ENCODE data around the gene ATP2A3. TPM values are rescaled to one million over a fixed set of nuclear protein-coding genes. Genes with fewer than 3 reads are reported as not detected.

Gene ATP2A3
- total and polyA plus RNA-seq, 10 donors, result 103 to 240 (median 194) TPM

GRCh38 chr17:3944485-3945388 is 19.5 kb downstream of the ATP2A3 start:
- intact Hi-C loops (cut with DNase I; ENCODE audit: low total_unique reads), result no loop called here
- TF ChIP-seq POLR2A (IDR thresholded peaks at IDR 0.05), result no peak
- TF ChIP-seq, protein P1, sequence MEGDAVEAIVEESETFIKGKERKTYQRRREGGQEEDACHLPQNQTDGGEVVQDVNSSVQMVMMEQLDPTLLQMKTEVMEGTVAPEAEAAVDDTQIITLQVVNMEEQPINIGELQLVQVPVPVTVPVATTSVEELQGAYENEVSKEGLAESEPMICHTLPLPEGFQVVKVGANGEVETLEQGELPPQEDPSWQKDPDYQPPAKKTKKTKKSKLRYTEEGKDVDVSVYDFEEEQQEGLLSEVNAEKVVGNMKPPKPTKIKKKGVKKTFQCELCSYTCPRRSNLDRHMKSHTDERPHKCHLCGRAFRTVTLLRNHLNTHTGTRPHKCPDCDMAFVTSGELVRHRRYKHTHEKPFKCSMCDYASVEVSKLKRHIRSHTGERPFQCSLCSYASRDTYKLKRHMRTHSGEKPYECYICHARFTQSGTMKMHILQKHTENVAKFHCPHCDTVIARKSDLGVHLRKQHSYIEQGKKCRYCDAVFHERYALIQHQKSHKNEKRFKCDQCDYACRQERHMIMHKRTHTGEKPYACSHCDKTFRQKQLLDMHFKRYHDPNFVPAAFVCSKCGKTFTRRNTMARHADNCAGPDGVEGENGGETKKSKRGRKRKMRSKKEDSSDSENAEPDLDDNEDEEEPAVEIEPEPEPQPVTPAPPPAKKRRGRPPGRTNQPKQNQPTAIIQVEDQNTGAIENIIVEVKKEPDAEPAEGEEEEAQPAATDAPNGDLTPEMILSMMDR (IDR thresholded peaks at IDR 0.05 in 8 of 11, conservative IDR thresholded peaks at IDR 0.05 in 3 of 11), result no peak
- peak in 2 of 3 donors; percentile 44 to 49 for TF ChIP-seq POLR2AphosphoS5 (IDR thresholded peaks at IDR 0.05)
- DNase-seq, result peak; percentile 83
- Histone ChIP-seq H3K9me3 (no peaks in the 10 kb centered on the region), H3K27me3 (replicated peaks in 1 of 7) (no peaks in the 10 kb centered on the region), H3K27ac (peak overlapping the region in 5 of 8 donors; percentile 4 to 55 (median 34)), H3K4me1 (peaks cover 0 to 16% (median 2%) of the 10 kb centered on the region in 6 donors), H3K4me3 (peak overlapping the region in 7 of 8 donors; percentile 5 to 64 (median 33)), H3K36me3 (peaks cover 0 to 100% (median 98%) of the 10 kb centered on the region in 6 donors)
- 54 to 75% (median 60%) methylated on average over 34 to 68 of the region's 68 CpGs for WGBS, 5 donors

GRCh38 chr17:3943240-3943891 is 20.9 kb downstream of the ATP2A3 start:
- no peaks in the 10 kb centered on the region for H3K9me3 ChIP-seq
- H3K27ac ChIP-seq, result no peak overlapping the region
- H3K4me1 ChIP-seq, result peaks cover 0 to 16% (median 2%) of the 10 kb centered on the region in 6 donors
- intact Hi-C loops (cut with DNase I; ENCODE audit: low total_unique reads), result no loop called here
- H3K36me3 ChIP-seq, result peaks cover 0 to 100% (median 93%) of the 10 kb centered on the region in 6 donors
- no peak for TF ChIP-seq POLR2A (IDR thresholded peaks at IDR 0.05)
- TF ChIP-seq, protein P1 (IDR thresholded peaks at IDR 0.05 in 8 of 11, conservative IDR thresholded peaks at IDR 0.05 in 3 of 11), result no peak
- peak in 1 of 3 donors; percentile 43 for TF ChIP-seq POLR2AphosphoS5 (IDR thresholded peaks at IDR 0.05)
- no peak overlapping the region for H3K4me3 ChIP-seq
- DNase-seq, result no peak
- H3K27me3 ChIP-seq (replicated peaks in 1 of 7), result no peaks in the 10 kb centered on the region
- WGBS, 5 donors, result 87 to 91% (median 87%) methylated on average over 23 of the region's 23 CpGs

DNA sequence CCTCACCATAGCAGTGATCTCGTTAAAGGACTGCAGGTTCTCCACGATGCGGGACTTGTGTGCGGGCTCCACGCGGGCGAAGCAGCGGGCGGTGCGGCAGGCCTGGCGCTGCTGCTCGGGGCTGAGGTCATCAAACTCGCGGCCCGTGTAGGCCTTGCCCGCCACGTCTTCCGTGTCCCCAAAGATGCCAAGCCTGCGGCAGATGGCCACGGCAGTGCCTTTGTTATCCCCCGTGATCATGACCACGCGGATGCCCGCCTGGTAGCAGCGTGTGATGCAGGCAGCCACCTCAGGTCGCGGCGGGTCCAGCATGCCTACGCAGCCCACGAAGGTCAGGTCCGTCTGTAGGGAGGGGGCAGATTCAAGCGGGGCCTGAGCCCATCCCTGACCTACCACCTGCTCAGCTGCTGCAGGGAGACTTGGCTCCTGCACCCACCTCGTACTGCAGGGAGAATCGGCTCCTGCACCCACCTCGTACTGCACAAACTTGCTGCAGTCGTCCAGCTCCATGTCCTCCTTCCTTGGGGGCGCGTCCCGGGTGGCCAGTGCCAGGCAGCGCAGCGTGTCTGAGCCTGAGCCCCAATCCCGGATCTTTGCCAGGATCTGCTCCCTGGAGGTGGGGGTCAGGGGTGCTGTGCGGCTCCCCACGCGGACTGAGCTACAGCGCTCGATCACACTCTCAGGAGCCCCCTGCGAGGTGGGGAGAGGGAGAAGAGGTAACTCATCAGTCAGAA is 23.1 kb downstream of the ATP2A3 start:
- TF ChIP-seq POLR2AphosphoS5 (IDR thresholded peaks at IDR 0.05) (peak in 2 of 3 donors; percentile 13 to 70), POLR2A (IDR thresholded peaks at IDR 0.05) (no peak)
- TF ChIP-seq, protein P1 (IDR thresholded peaks at IDR 0.05 in 8 of 11, conservative IDR thresholded peaks at IDR 0.05 in 3 of 11), result no peak
- Histone ChIP-seq H3K27ac (no peak overlapping the region), H3K36me3 (peaks cover 0 to 100% (median 93%) of the 10 kb centered on the region in 6 donors), H3K4me3 (no peak overlapping the region), H3K27me3 (replicated peaks in 1 of 7) (no peaks in the 10 kb centered on the region), H3K9me3 (no peaks in the 10 kb centered on the region), H3K4me1 (peaks cover 0 to 16% (median 2%) of the 10 kb centered on the region in 6 donors)
- intact Hi-C loops (cut with DNase I; ENCODE audit: low total_unique reads), result no loop called here
- peak; percentile 71 for DNase-seq
- WGBS, 5 donors, result 95 to 97% (median 96%) methylated on average over 30 to 48 of the region's 48 CpGs
